Measurements from ENCODE around the gene STARD3NL.
"Not testable (repeated sequence)": the region's sequence is repeated elsewhere in the genome, so short reads cannot be mapped to it uniquely, and the experiment has no call there.

The STARD3NL gene

DNA sequence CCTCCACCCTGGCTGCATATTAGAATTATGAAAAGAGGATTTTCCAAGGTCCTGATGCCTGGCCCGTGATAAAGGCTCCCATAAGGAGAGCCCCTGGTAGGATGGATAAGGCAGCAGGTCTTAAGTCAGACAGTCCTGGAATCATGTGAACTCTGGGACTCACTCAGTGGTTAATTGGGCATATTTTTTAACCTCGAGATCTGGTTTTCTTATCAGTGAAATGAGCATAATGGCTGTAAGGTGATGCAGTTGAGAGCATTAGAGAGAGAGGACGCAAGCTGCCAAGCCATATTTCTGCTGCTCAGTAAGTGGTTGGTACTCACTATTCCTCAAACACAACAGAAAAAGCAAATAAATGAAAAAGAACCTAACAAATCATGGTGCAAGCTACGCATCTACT is 57.6 kb downstream of the STARD3NL start:
- Histone ChIP-seq H3K36me3 (peaks cover 3% of the 10 kb centered on the region; the same call in 1 of the 2 replicates), H3K9me3 (no peaks in the 10 kb centered on the region), H3K4me1 (peaks cover 26% of the 10 kb centered on the region), H3K27me3 (no peaks in the 10 kb centered on the region), H3K27ac (no peak overlapping the region), H4K20me1 (no peaks in the 10 kb centered on the region), H3K4me2 (no peak overlapping the region), H3K9ac (no peak overlapping the region), H3K4me3 (no peak overlapping the region)
- no peak for TF ChIP-seq Cebpa-rat (IDR thresholded peaks at IDR 0.05)

DNA sequence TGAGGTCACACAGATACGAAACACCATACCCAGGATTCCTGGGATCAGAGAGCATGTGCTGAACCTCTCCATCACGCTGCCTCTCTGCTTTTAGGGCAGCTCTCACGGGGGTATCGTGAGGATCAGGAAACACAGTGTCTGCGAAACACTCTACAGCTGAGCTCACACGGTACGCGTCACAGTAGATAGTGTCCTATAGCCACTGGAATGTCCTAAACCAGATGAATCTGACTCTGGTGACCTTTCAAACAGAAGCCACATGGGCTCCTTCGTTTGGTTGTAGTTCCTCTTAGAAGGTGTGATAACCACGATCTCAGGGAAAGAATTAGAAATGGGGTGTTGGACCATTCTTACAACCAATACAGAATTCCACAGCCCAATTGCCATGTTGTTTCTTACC is 61.1 kb downstream of the STARD3NL start:
- not testable (repeated sequence) for H4K20me1 ChIP-seq, H3K4me2 ChIP-seq, H3K4me1 ChIP-seq, H3K36me3 ChIP-seq, H3K4me3 ChIP-seq, H3K27ac ChIP-seq, H3K9me3 ChIP-seq, H3K9ac ChIP-seq, H3K27me3 ChIP-seq

DNA sequence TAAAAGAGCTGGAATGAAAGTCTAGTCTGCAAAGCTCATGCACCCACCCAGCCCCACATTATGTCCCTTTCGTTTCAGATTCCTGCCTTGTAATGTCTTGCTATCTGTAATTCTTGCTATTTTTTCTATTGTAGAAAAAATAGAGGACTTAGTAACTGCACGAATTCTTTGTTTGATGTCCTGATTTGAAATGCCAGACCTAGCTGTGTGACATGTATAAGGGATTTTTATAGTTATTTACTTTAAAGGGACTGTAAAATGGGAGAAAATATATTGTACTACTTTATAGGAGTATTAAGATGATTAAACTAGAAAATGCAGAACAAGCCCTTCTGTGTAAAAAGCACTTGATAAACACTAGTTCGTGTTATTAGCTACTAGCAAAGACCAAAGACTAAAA is 63.0 kb downstream of the STARD3NL start:
- Histone ChIP-seq H3K4me2 (no peak overlapping the region), H3K9ac (no peak overlapping the region), H4K20me1 (no peaks in the 10 kb centered on the region), H3K36me3 (no peaks in the 10 kb centered on the region), H3K4me1 (no peaks in the 10 kb centered on the region), H3K27me3 (no peaks in the 10 kb centered on the region), H3K27ac (no peak overlapping the region), H3K4me3 (no peak overlapping the region), H3K9me3 (no peaks in the 10 kb centered on the region)
- TF ChIP-seq Cebpa-rat (IDR thresholded peaks at IDR 0.05), result no peak

DNA sequence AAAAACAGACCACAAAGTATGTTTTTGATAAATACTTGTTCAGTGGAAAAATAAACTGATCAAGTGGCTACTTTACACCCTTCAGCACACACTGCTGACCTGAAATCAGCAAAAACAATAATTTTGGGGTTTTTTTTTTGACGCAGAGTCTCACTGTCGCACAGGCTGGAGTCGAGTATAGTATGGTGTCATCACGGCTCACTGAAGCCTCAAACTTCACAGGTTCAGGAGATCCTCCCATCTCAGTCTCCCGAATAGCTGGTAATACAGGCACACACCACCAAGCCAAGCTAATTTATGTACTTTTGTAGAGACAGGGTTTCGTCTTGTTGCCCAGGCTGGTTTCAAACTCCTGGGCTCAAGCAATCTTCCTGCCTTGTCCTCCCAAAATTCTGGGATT is 64.8 kb downstream of the STARD3NL start:
- Histone ChIP-seq H3K9ac (no peak overlapping the region), H3K4me1 (no peaks in the 10 kb centered on the region), H4K20me1 (no peaks in the 10 kb centered on the region), H3K4me3 (no peak overlapping the region), H3K9me3 (no peaks in the 10 kb centered on the region), H3K27ac (no peak overlapping the region), H3K27me3 (no peaks in the 10 kb centered on the region), H3K36me3 (no peaks in the 10 kb centered on the region), H3K4me2 (no peak overlapping the region)
- no peak for TF ChIP-seq Cebpa-rat (IDR thresholded peaks at IDR 0.05)

DNA sequence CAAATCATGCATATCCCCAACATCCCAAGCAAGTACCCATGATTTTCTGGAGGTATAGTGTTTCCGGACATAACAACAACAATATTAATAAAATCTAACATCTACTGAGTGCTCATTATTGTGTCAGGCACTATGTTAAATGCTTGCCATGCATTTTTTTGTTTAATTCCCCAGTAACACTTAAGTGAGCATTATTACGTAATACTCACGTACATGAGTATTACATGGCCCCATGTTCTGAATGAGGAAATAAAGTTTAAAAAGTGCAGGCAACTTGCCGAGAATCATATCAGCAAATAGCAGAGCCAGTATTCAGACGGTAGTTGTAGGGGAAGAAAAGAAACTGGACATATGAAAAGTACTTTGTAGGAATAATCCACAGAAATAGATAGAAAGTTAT is 65.3 kb downstream of the STARD3NL start:
- H3K4me2 ChIP-seq, H3K4me1 ChIP-seq, H3K4me3 ChIP-seq, H3K27me3 ChIP-seq, H3K9me3 ChIP-seq, H3K36me3 ChIP-seq, H3K9ac ChIP-seq, H3K27ac ChIP-seq, H4K20me1 ChIP-seq: not testable (repeated sequence)
- peak; percentile 49; the same call in 1 of the 2 replicates for TF ChIP-seq Cebpa-rat (IDR thresholded peaks at IDR 0.05)

DNA sequence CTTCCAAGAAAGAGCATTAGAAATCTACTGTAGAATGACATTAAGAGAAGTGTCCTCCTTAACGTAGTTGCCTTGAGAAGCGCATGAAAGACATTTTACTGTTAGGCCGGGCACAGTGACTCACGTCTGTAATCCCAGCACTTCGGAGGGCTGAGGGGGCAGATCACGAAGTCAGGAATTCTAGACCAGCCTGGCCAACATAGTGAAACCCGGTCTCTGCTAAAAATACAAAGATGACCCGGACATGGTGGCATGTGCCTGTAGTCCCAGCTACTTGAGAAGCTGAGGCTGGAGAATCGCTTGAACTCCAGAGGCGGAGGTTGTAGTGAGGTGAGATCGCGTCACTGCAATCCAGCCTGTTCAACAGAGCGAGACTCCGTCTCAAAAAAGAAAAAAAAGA is 66.5 kb downstream of the STARD3NL start:
- no peaks in the 10 kb centered on the region for H4K20me1 ChIP-seq
- H3K27me3 ChIP-seq, result no peaks in the 10 kb centered on the region
- no peak for TF ChIP-seq Cebpa-rat (IDR thresholded peaks at IDR 0.05)
- no peaks in the 10 kb centered on the region for H3K36me3 ChIP-seq
- no peaks in the 10 kb centered on the region for H3K9me3 ChIP-seq
- no peak overlapping the region for H3K27ac ChIP-seq
- H3K4me1 ChIP-seq, result no peaks in the 10 kb centered on the region
- H3K4me3 ChIP-seq, result no peak overlapping the region
- H3K9ac ChIP-seq, result no peak overlapping the region
- H3K4me2 ChIP-seq, result no peak overlapping the region

DNA sequence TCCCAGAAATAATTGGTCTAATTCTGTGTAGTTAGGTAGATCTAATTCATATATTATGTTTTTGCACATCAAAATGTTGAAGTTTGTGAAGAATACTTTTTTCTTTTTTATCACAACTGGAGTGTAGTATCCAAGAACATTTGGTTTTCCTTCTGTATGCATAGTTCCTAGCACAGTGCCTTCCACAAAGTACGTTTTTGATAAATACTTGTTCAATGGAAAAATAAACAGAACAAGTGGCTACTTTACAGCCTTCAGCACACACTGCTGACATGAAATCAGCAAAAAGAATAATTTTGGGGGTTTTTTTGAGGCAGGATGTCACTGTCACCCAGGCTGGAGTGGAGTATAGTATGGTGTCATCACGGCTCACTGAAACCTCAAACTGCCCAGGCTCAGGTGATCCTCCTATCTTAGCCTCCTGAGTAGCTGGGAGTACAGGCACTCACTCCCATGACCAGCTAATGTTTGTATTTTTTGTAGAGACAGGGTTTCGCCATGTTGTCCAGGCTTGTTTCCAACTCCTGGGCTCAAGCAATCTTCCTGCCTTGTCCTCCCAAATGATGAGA is 67.4 kb downstream of the STARD3NL start:
- Histone ChIP-seq H3K27ac (no peak overlapping the region), H3K4me2 (no peak overlapping the region), H3K27me3 (no peaks in the 10 kb centered on the region), H3K4me1 (no peaks in the 10 kb centered on the region), H3K36me3 (no peaks in the 10 kb centered on the region), H3K4me3 (no peak overlapping the region), H3K9ac (no peak overlapping the region), H3K9me3 (no peaks in the 10 kb centered on the region), H4K20me1 (no peaks in the 10 kb centered on the region)
- TF ChIP-seq Cebpa-rat (IDR thresholded peaks at IDR 0.05), result no peak

DNA sequence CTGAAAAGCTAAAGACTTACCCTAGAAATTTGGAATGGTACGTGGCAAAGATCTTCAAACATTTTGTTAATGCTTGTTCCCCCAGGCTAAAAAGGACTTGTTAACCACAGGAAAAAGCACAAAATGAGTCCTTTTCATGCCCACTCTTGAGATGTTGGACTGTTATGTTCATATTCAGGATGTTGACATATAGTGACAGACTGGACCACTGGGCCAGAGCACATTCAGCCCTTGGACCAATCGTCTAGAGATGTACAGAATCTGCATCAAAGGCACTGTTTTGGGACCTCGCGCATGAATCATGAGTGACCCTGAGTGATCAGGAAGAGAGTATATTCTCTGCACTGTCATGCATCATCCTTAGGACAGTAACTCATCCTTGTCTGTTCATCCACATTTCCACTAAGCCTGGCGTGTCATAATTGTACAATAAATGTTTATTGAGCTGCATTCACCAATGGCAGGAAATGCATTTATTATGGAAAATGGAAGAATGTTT is 70.1 kb downstream of the STARD3NL start:
- Histone ChIP-seq H3K4me2 (no peak overlapping the region), H3K9ac (no peak overlapping the region), H3K36me3 (no peaks in the 10 kb centered on the region), H3K27me3 (no peaks in the 10 kb centered on the region), H3K4me1 (no peaks in the 10 kb centered on the region), H3K4me3 (no peak overlapping the region), H3K9me3 (no peaks in the 10 kb centered on the region), H4K20me1 (no peaks in the 10 kb centered on the region), H3K27ac (no peak overlapping the region)
- TF ChIP-seq Cebpa-rat (IDR thresholded peaks at IDR 0.05), result no peak

DNA sequence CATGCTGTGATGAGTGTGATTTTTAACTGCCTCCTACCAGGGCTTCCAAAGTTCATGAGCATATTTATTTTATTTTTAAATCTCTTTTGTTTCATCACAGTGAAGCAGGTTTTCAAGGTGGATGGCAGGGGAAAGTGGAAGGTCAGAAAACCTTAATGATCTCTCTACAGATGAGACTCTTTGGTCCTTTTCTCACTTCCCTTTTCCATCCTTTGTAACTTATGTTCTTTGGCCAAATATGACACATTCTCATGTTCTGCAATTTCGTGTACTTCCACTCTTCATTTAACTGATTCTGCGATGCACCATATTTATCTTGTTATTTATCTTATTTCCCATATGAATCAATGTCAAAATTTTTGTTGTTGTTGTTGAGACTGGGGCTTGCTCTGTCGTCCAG is 71.8 kb downstream of the STARD3NL start:
- H3K4me3 ChIP-seq, H3K36me3 ChIP-seq, H3K27me3 ChIP-seq, H3K9me3 ChIP-seq, H3K4me1 ChIP-seq, H3K4me2 ChIP-seq, H3K27ac ChIP-seq, H3K9ac ChIP-seq, H4K20me1 ChIP-seq: not testable (repeated sequence)

DNA sequence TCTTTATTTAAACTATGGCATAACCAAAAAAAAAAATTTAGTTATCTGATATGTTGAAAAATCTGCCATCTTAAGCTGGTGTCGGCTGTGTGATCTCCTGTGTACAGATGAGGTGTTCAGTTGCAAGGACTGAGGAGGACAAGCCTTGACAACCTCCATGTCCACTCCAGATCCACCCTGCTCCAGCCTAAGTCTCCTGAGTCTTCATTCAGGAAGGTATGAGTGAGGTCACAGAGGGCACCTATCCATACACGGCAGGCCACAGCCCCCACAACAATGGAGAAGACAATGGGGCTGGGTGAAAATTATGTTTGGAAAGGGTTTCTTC is 79.3 kb downstream of the STARD3NL start:
- Histone ChIP-seq H3K4me3 (no peak overlapping the region), H4K20me1 (no peaks in the 10 kb centered on the region), H3K9ac (no peak overlapping the region), H3K4me2 (no peak overlapping the region), H3K27ac (no peak overlapping the region), H3K4me1 (no peaks in the 10 kb centered on the region), H3K36me3 (no peaks in the 10 kb centered on the region), H3K27me3 (no peaks in the 10 kb centered on the region), H3K9me3 (no peaks in the 10 kb centered on the region)
- TF ChIP-seq Cebpa-rat (IDR thresholded peaks at IDR 0.05), result no peak

DNA sequence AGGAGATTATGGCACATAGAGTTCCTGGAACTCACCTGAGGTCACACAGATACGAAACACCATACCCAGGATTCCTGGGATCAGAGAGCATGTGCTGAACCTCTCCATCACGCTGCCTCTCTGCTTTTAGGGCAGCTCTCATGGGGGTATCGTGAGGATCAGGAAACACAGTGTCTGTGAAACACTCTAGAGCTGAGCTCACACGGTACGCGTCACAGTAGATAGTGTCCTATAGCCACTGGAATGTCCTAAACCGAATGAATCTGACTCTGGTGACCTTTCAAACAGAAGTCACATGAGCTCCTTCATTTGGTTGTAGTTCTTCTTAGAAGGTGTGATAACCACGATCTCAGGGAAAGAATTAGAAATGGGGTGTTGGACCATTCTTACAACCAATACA is 81.1 kb downstream of the STARD3NL start:
- H3K4me3 ChIP-seq, H3K27me3 ChIP-seq, H3K36me3 ChIP-seq, H3K4me1 ChIP-seq, H3K27ac ChIP-seq, H3K9me3 ChIP-seq, H3K9ac ChIP-seq, H3K4me2 ChIP-seq, H4K20me1 ChIP-seq: not testable (repeated sequence)

DNA sequence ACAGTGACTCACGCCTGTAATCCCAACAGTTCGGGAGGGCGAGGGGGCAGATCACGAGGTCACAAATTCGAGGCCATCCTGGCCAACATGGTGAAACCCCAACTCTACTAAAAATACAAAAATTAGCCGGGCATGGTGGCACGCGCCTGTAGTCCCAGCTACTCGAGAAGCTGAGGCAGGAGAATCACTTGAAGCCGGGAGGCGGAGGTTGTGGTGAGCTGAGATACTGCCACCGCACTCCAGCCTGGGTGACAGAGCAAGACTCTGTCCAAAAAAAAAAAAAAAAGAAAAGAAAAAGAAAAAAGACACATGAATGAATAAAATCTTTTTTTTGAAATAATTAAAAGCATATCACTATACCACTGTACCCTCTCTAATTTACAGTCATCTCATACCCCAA is 83.6 kb downstream of the STARD3NL start:
- not testable (repeated sequence) for H3K27ac ChIP-seq, H3K36me3 ChIP-seq, H4K20me1 ChIP-seq, H3K9me3 ChIP-seq, H3K4me1 ChIP-seq, H3K4me2 ChIP-seq, H3K27me3 ChIP-seq, H3K4me3 ChIP-seq, H3K9ac ChIP-seq

DNA sequence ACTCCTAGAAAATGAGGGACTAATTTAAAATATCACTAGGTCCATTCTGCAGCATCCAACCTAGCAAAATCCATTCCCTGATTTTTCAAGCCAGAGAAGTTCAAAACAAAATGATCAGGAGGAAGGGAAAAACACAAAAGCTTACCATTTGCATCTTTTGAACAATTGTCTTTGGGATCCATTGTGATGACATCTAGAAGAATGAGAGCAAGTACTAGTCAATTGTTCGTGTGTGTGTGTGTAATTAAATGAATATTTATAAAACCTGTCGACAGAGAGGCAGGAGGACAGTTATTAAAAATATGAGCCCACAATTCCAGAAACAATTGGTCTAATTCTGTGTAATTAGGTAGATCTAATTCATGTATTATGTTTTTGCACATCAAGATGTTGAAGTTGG is 84.0 kb downstream of the STARD3NL start:
- H3K27ac ChIP-seq, H3K9ac ChIP-seq, H3K4me3 ChIP-seq, H4K20me1 ChIP-seq, H3K4me2 ChIP-seq, H3K36me3 ChIP-seq, H3K4me1 ChIP-seq, H3K27me3 ChIP-seq, H3K9me3 ChIP-seq: not testable (repeated sequence)

All from BLaER1 (cell line).